IPS DF 4.7 (cell line): Measurements from ENCODE around the gene UPK2.

Source experiments
- DNase-seq: peaks from one replicate; pipeline ENCODE4 v3.0.0-alpha.2; 2013; ENCODE audit warnings: low spot score; ENCODE audit errors: extremely low read depth

The UPK2 gene

DNA sequence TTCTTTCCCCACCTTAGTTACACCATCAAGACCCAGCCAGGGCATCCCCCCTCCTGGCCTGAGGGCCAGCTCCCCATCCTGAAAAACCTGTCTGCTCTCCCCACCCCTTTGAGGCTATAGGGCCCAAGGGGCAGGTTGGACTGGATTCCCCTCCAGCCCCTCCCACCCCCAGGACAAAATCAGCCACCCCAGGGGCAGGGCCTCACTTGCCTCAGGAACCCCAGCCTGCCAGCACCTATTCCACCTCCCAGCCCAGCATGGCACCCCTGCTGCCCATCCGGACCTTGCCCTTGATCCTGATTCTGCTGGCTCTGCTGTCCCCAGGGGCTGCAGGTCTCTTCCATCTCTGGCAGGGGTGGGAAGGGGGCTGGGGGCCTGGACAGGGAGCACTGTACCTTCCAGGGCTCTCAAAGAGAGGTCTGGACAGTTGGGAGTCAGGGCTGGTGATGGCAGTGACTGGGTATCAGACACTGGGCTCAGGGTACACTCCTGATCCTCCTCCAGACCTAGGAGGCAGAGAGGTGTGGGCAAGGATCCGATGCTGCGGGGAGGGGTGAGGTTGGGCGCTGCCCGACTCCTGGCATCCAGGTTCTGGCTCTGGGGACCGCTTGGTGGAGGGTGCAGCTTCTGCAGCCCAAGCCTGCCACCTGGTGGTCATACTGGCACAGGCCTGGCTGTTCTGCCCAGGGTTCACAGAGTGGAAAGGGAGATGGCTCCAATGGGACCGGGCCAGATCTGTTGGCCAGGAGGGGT lies at the start of gene UPK2:
TSS of gene UPK2 (plus strand) at position 205 of the 753 bp plus-strand sequence. CDS start at position 258, 53 bp downstream.
- peak; percentile 78 for DNase-seq

GRCh38 chr11:118907051-118908042 lies 48.8 kb upstream of the UPK2 start:
- no peak for DNase-seq

DNA sequence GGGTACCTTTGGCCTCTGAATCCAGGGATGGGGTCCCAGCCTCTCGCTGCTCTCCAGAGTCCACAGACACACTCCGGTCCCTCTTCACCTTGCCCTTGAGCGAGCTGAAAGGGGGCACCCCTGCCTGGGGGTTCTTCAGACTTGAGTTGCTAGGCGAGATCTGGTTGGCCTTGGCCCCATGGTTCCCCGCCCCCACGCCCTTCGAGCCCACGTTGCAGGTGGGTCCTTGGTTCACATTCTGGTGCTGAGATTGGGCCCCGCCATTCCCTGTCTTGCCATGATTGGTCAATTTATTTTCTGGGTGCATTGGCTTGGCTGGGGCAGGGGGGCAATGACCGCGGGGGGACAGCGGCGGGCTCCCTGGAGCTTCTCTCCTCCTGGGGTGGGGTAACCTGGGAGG lies 47.8 kb upstream of the UPK2 start:
- DNase-seq, result no peak

GRCh38 chr11:118908901-118909618 lies 47.0 kb upstream of the UPK2 start:
- no peak for DNase-seq

GRCh38 chr11:118909619-118910308 lies 46.3 kb upstream of the UPK2 start:
- no peak for DNase-seq

GRCh38 chr11:118910309-118911112 lies 45.6 kb upstream of the UPK2 start:
- no peak for DNase-seq

GRCh38 chr11:118911113-118911879 lies 44.8 kb upstream of the UPK2 start:
- no peak for DNase-seq

- no peak for DNase-seq
Observed at GRCh38 chr11:118911880-118912741, 44.0 kb upstream of the UPK2 start.

GRCh38 chr11:118912742-118913410 lies 43.2 kb upstream of the UPK2 start:
- DNase-seq, result no peak

- no peak for DNase-seq
Observed at GRCh38 chr11:118913411-118914125, 42.5 kb upstream of the UPK2 start.

DNA sequence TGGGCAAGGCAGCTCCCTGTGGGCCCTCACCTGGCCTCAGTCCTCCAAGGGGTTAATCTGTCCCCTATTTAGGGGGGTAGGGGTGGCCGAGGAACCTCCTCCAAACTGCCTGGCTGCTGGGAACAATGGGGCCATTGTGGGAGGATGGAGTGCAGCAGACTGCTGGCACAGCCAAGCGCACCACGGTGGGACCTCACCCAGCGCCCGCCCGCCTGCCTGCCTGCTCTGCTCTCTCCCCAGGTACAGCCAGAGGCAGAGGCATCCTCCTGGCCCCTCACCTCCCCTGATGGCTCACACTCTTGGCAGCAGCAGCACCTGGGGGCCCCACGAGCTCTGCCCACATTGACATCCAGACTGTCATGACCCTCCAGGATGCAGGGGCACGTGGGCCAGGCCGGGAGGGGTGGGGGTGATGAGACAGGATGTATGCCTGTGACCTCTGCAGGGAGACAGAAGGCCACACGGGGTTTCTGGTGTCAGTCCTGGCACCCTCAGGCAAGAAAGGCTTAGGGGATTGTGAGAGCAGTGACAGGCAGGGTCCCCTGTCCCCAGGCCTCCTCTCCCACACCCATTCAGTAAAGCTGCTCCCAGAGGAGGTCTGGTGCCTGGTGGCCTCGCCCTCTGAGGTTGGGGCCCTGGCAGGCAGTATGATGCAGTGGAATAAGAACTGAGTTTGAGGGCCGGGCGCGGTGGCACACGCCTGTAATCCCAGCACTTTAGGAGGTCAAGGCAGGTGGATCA lies 41.8 kb upstream of the UPK2 start:
- DNase-seq, result no peak

- DNase-seq, result no peak
Observed at GRCh38 chr11:118914987-118915386, 41.1 kb upstream of the UPK2 start.

DNA sequence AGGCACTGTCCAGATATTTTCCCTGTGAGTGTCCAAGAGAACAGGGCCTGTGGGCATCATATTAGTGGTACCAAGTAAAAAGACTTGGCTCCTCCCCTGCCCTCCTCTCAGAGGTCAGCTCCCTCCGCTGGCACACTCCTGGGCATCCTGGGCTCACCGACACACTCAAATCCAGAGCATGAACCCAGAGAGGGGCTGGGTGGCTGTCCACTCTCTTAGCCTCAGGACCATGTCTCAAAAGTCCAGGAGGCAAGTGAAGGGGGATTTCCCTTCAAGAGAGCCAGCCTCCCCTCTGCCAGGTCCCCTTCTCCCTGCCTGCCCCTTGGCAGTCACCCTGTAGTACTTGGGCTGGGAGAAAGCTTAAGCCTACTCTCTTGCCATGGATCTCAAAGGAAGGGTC lies 40.7 kb upstream of the UPK2 start:
- no peak for DNase-seq

GRCh38 chr11:118915941-118916841 lies 39.9 kb upstream of the UPK2 start:
- DNase-seq, result no peak

DNA sequence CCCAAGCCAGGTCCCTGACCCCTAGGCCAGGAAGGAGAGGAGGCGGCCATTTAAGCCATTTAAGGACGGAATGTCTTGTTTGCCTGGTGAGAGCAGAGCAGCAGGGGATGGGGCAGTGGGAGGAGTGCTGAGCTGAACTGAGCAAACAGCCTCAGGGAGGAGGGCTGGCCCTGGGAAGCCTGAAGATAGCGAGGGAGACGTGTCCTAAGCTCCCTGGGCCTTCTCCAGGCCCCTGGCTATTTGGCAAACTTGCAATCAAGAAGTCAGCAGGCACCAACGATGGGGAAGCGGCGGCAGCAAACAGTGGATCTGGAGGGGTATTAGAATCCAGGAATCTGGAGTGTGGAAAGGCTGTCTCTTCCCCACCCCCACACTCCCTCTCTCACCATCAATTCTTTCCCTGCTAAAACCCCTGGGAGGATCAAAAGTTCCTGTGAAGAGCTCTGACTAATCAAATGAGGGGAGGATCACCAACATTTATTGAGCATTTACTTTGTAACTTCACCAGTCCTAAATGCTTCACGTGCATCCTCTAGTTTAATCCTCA lies 39.2 kb upstream of the UPK2 start:
- DNase-seq, result no peak
